ENCODE results near the gene FIGNL1. TPM values are rescaled to one million over a fixed set of nuclear protein-coding genes. Genes with fewer than 3 reads are reported as not detected.

FIGNL1 gene
- polyA plus RNA-seq, 2 of the 4 experiments (the other 2 are of a cell fraction): 25.4 to 27.9 TPM

DNA sequence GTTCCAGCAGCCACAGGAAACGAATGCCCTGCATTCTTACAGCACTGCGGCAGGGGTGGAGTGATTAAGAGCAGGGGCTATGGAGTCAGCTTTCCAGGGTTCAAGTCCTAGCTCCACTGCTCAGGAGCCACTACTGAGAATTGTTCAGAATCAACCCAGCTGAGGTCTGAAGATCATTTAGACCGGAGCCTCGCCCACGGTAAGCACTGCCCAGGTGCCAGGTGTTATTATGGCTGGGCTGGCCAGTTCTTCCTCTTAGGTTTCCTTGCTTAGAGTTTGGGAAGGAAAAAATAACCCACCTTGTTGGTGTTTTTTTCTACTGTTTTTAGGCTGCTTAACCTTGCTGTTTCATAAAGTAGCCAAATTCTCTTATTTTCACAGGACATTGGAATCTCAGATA, 4.8 kb upstream of the FIGNL1 start:
- no peak overlapping the region for H3K4me2 ChIP-seq
- ChIA-PET POLR2A (no interaction called here), CTCF (interaction anchor here (0.8 to 3.2 kb wide), 3 partner anchors 13 to 686 kb away, joined by 3 to 17 read pairs (median 3); no protein-coding TSS in a partner anchor)
- no peak overlapping the region for H3K27ac ChIP-seq
- DNase-seq (ENCODE audit: low read depth in 1 of 2, low spot score in 1 of 2): no peak
- WGBS (ENCODE audit: missing lambda C conversion rate): 46% methylated on average over 5 of the region's 5 CpGs
- no peak overlapping the region for H3K4me3 ChIP-seq
- H3K4me1 ChIP-seq: peaks cover 4% of the 10 kb centered on the region; the same call in 1 of the 3 replicates
- TF ChIP-seq MAZ (IDR thresholded peaks at IDR 0.05; ENCODE audit: borderline replicate concordance, low read depth, low read length): no peak
- no peak for TF ChIP-seq SREBF2 (IDR thresholded peaks at IDR 0.05)
- no peak for TF ChIP-seq TFCP2L1 (CRISPR knock-in tag; IDR thresholded peaks at IDR 0.05)
- TF ChIP-seq BHLHE40 (IDR thresholded peaks at IDR 0.05; ENCODE audit: low read depth, low read length): no peak
- TF ChIP-seq REST (IDR thresholded peaks at IDR 0.05): no peak
- TF ChIP-seq RNF2 (IDR thresholded peaks at IDR 0.05; ENCODE audit: borderline replicate concordance, low read depth): no peak
- no peak for TF ChIP-seq PHF8 (IDR thresholded peaks at IDR 0.05; ENCODE audit: borderline replicate concordance, low read depth)
- TF ChIP-seq EP300 (IDR thresholded peaks at IDR 0.05): no peak
- no peak for TF ChIP-seq NR3C1 (IDR thresholded peaks at IDR 0.05)
- no peak for TF ChIP-seq POLR2AphosphoS2 (conservative IDR thresholded peaks at IDR 0.05; ENCODE audit: low read length)
- no peaks in the 10 kb centered on the region for H3K9me3 ChIP-seq
- FAIRE-seq: no peak
- ATAC-seq: no peak

- peak overlapping the region; percentile 97 for H3K4me2 ChIP-seq
- peak overlapping the region; percentile 78 to 88 for H3K27ac ChIP-seq
- H3K4me1 ChIP-seq: peaks cover 11% of the 10 kb centered on the region; the same call in 1 of the 3 replicates
- ATAC-seq: peak; percentile 41 to 54; a peak in 5 of 6 replicates
- ChIA-PET CTCF (interaction anchor here (1.2 kb wide), 1 partner anchor 12 kb away, joined by 4 read pairs; no protein-coding TSS in a partner anchor), POLR2A (interaction anchor here (0.6 kb wide), 1 partner anchor 926 kb away, joined by 5 read pairs; no protein-coding TSS in a partner anchor)
- no peaks in the 10 kb centered on the region for H3K9me3 ChIP-seq
- WGBS (ENCODE audit: missing lambda C conversion rate): 42% methylated on average over 19 of the region's 32 CpGs
- peak; percentile 10 to 22 for DNase-seq (ENCODE audit: low read depth in 1 of 2, low spot score in 1 of 2)
- peak overlapping the region; percentile 90 for H3K4me3 ChIP-seq
- TF ChIP-seq, protein P1, sequence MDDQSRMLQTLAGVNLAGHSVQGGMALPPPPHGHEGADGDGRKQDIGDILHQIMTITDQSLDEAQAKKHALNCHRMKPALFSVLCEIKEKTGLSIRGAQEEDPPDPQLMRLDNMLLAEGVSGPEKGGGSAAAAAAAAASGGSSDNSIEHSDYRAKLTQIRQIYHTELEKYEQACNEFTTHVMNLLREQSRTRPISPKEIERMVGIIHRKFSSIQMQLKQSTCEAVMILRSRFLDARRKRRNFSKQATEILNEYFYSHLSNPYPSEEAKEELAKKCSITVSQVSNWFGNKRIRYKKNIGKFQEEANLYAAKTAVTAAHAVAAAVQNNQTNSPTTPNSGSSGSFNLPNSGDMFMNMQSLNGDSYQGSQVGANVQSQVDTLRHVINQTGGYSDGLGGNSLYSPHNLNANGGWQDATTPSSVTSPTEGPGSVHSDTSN (IDR thresholded peaks at IDR 0.05): no peak
- TF ChIP-seq JUN (IDR thresholded peaks at IDR 0.05) (peak in 1 of 2 experiments; percentile 40; a peak in 2 of 5 replicates), ATOH8 (CRISPR knock-in tag; IDR thresholded peaks at IDR 0.05; ENCODE audit: low read depth) (no peak)
- TF ChIP-seq, protein P2, sequence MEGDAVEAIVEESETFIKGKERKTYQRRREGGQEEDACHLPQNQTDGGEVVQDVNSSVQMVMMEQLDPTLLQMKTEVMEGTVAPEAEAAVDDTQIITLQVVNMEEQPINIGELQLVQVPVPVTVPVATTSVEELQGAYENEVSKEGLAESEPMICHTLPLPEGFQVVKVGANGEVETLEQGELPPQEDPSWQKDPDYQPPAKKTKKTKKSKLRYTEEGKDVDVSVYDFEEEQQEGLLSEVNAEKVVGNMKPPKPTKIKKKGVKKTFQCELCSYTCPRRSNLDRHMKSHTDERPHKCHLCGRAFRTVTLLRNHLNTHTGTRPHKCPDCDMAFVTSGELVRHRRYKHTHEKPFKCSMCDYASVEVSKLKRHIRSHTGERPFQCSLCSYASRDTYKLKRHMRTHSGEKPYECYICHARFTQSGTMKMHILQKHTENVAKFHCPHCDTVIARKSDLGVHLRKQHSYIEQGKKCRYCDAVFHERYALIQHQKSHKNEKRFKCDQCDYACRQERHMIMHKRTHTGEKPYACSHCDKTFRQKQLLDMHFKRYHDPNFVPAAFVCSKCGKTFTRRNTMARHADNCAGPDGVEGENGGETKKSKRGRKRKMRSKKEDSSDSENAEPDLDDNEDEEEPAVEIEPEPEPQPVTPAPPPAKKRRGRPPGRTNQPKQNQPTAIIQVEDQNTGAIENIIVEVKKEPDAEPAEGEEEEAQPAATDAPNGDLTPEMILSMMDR (IDR thresholded peaks at IDR 0.05): 0 out of 3 replicates have a peak, but pooled peaks have one; percentile 6
- TF ChIP-seq, protein P3, sequence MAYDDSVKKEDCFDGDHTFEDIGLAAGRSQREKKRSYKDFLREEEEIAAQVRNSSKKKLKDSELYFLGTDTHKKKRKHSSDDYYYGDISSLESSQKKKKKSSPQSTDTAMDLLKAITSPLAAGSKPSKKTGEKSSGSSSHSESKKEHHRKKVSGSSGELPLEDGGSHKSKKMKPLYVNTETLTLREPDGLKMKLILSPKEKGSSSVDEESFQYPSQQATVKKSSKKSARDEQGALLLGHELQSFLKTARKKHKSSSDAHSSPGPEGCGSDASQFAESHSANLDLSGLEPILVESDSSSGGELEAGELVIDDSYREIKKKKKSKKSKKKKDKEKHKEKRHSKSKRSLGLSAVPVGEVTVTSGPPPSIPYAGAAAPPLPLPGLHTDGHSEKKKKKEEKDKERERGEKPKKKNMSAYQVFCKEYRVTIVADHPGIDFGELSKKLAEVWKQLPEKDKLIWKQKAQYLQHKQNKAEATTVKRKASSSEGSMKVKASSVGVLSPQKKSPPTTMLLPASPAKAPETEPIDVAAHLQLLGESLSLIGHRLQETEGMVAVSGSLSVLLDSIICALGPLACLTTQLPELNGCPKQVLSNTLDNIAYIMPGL (CRISPR knock-in tag; IDR thresholded peaks at IDR 0.05; ENCODE audit: borderline replicate concordance): no peak
- no peak for FAIRE-seq
Measured at GRCh38 chr7:50450590-50451032, 461 bp upstream of the FIGNL1 start.
